HepG2 (cell line): Measurements from ENCODE around the gene HOXD3. TPM values are rescaled to one million over a fixed set of nuclear protein-coding genes. Genes with fewer than 3 reads are reported as not detected.

ENCODE experiments used
- ARNTL ChIP-seq: sonication (generic); formaldehyde crosslinking; IDR thresholded peaks from 2 replicates; pipeline ENCODE4 v1.4.0; 2020; ENCODE audit warnings: mild to moderate bottlenecking, missing genetic modification reagents
- ATF7 ChIP-seq, 2 experiments: fragments of 450-650 bp in 1 of 2; sonication (generic) in 1 of 2; formaldehyde crosslinking in 1 of 2; IDR thresholded peaks; 2 replicates each; pipeline versions ENCODE4 v1.4.0 to v1.6.1; 2016 to 2020; ENCODE audit warnings: antibody characterized with exemption in 1 of 2, mild to moderate bottlenecking in 1 of 2, missing genetic modification reagents in 1 of 2
- FOXJ3 ChIP-seq: sonication (generic); formaldehyde crosslinking; IDR thresholded peaks from 2 replicates; pipeline ENCODE4 v1.4.0; 2020; ENCODE audit warnings: missing genetic modification reagents, mild to moderate bottlenecking, borderline replicate concordance
- KLF9 ChIP-seq: IDR thresholded peaks from 2 replicates; pipeline ENCODE4 v1.6.1; 2016; ENCODE audit warnings: low read depth
- MBD4 ChIP-seq: IDR thresholded peaks from 2 replicates; pipeline ENCODE4 v1.6.1; 2012; ENCODE audit warnings: low read length, inconsistent platforms, borderline replicate concordance
- POLR2G ChIP-seq: fragments of 200-400 bp; formaldehyde crosslinking; IDR thresholded peaks from 2 replicates; pipeline ENCODE4 v1.6.1; 2018; ENCODE audit warnings: mild to moderate bottlenecking, low read depth, low read length, moderate library complexity
- SIN3B ChIP-seq: fragments of 150-350 bp; IDR thresholded peaks from 2 replicates; pipeline ENCODE4 v1.6.1; 2014; ENCODE audit warnings: low read length
- THAP11 ChIP-seq: IDR thresholded peaks from 2 replicates; pipeline ENCODE4 v1.6.1; 2016; ENCODE audit warnings: missing biosample characterization, missing genetic modification reagents
- ZFYVE20 ChIP-seq: sonication (generic); formaldehyde crosslinking; IDR thresholded peaks from 2 replicates; pipeline ENCODE4 v1.8.0; 2023; ENCODE audit warnings: low read depth, mild to moderate bottlenecking, moderate library complexity, missing genetic modification reagents, borderline replicate concordance
- ZNF274 ChIP-seq: sonication (generic); formaldehyde crosslinking; IDR thresholded peaks from 2 replicates; pipeline ENCODE4 v1.5.1; 2020; ENCODE audit warnings: mild to moderate bottlenecking, missing genetic modification reagents
- ZNF510 ChIP-seq: sonication (generic); formaldehyde crosslinking; IDR thresholded peaks from 2 replicates; pipeline ENCODE4 v1.4.0; 2020; ENCODE audit warnings: low read depth, mild to moderate bottlenecking, missing genetic modification reagents
- ZNF724P ChIP-seq: sonication (generic); formaldehyde crosslinking; IDR thresholded peaks from 2 replicates; pipeline ENCODE4 v1.8.0; 2022; ENCODE audit warnings: missing genetic modification reagents, borderline replicate concordance
- ZNF776 ChIP-seq: sonication (generic); formaldehyde crosslinking; IDR thresholded peaks from 2 replicates; pipeline ENCODE4 v1.4.0; 2020; ENCODE audit warnings: mild to moderate bottlenecking, missing genetic modification reagents
- polyA plus RNA-seq, 8 experiments: library from polyadenylated mRNA; depleted of rRNA in 3 of 8; stranded (reverse) in 7 of 8; unstranded in 1 of 8; fragments of >200 nt; fragmentation: Illumina TruSeq in 4 of 8; extraction: Trizol in 4 of 8; gene quantifications; 2 replicates each; pipeline versions ENCODE4 v1.2.1 to v1.2.3, GENCODE V29; 2011 to 2016; ENCODE audit warnings: low read depth in 4 of 8, missing spikeins in 1 of 8, mixed read lengths in 1 of 8; ENCODE audit not compliant: insufficient read depth in 1 of 8
- total RNA-seq, 5 experiments: library from RNA; depleted of rRNA; stranded (reverse); fragments of >200 nt; fragmentation: Illumina TruSeq; extraction: Trizol; gene quantifications; 2 replicates each; pipeline ENCODE4 v1.2.3, GENCODE V29; 2016; ENCODE audit warnings: low read depth in 1 of 5
- TF ChIP-seq, protein P1 (sequence below): sonication (generic); formaldehyde crosslinking; conservative IDR thresholded peaks from 2 replicates; pipeline ENCODE4 v1.8.0; 2022; ENCODE audit warnings: missing genetic modification reagents
- TF ChIP-seq, protein P2 (sequence below): sonication (generic); formaldehyde crosslinking; IDR thresholded peaks from 2 replicates; pipeline ENCODE4 v1.5.0; 2020; ENCODE audit warnings: missing genetic modification reagents
- TF ChIP-seq, protein P3 (sequence below): IDR thresholded peaks from 2 replicates; pipeline ENCODE4 v1.6.1; 2016; ENCODE audit warnings: missing biosample characterization, missing genetic modification reagents, low read depth
- TF ChIP-seq, protein P4 (sequence below): IDR thresholded peaks from 2 replicates; pipeline ENCODE4 v1.6.1; 2012; ENCODE audit warnings: low read length, improper control_type of control experiment
- TF ChIP-seq, protein P5 (sequence below): sonication (generic); formaldehyde crosslinking; IDR thresholded peaks from 2 replicates; pipeline ENCODE4 v1.4.0; 2020; ENCODE audit warnings: low read depth, mild to moderate bottlenecking, missing genetic modification reagents

HOXD3 gene
- total and polyA plus RNA-seq, 2 of the 13 experiments (the other 11 are each of a cell fraction or from before 2014, with no cell fraction given) = 0.05 to 0.09 TPM

DNA sequence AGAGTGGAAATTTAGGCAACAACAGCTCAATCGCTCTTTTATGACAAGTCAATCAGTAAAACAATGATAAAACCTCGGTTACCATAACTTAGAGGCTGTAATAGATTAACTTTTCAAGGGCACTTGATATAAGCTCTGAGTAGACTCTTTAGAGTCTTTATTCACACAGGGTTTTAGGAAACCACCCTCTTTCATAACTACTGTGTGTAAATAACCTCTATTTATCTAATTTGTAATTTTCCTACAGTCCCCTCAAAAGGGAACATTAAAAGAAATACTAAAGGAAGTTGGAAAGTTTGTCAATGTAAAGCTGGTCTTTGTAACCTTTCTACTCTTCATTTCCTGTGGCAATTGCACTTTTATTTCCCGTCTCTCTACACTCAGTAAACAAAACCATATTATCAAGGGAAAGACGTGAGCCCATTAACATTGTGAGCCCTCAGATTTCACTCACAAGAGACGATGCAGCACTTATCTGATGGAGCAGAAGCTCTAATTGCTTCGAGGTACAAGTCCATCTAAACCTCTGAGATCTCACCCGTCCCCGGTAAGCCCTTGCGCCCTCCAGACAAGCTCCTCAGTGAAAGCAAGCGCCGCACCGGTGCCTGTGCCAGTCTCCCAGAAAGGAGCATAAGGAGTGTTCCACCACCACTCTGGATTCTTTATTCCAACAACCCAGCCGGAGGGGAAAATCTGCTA lies 30.2 kb downstream of the HOXD3 start (continued):
- TF ChIP-seq ATF7 (IDR thresholded peaks at IDR 0.05) (no peak), ATF7 (CRISPR knock-in tag; IDR thresholded peaks at IDR 0.05) (no peak), ZNF724P (CRISPR knock-in tag) (no peak), FOXJ3 (CRISPR knock-in tag) (peak; percentile 77; the same call in 1 of the 2 replicates), ZFYVE20 (no peak), MBD4 (peak; percentile 28; the same call in 1 of the 2 replicates), KLF9 (no peak), ZNF274 (CRISPR knock-in tag) (no peak), ARNTL (no peak), ZNF776 (CRISPR knock-in tag) (no peak), THAP11 (CRISPR knock-in tag) (no peak), POLR2G (peak; percentile 50), SIN3B (no peak), ZNF510 (CRISPR knock-in tag) (no peak)
- TF ChIP-seq, protein P1, sequence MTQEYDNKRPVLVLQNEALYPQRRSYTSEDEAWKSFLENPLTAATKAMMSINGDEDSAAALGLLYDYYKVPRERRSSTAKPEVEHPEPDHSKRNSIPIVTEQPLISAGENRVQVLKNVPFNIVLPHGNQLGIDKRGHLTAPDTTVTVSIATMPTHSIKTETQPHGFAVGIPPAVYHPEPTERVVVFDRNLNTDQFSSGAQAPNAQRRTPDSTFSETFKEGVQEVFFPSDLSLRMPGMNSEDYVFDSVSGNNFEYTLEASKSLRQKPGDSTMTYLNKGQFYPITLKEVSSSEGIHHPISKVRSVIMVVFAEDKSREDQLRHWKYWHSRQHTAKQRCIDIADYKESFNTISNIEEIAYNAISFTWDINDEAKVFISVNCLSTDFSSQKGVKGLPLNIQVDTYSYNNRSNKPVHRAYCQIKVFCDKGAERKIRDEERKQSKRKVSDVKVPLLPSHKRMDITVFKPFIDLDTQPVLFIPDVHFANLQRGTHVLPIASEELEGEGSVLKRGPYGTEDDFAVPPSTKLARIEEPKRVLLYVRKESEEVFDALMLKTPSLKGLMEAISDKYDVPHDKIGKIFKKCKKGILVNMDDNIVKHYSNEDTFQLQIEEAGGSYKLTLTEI (CRISPR knock-in tag) = no peak
- TF ChIP-seq, protein P2, sequence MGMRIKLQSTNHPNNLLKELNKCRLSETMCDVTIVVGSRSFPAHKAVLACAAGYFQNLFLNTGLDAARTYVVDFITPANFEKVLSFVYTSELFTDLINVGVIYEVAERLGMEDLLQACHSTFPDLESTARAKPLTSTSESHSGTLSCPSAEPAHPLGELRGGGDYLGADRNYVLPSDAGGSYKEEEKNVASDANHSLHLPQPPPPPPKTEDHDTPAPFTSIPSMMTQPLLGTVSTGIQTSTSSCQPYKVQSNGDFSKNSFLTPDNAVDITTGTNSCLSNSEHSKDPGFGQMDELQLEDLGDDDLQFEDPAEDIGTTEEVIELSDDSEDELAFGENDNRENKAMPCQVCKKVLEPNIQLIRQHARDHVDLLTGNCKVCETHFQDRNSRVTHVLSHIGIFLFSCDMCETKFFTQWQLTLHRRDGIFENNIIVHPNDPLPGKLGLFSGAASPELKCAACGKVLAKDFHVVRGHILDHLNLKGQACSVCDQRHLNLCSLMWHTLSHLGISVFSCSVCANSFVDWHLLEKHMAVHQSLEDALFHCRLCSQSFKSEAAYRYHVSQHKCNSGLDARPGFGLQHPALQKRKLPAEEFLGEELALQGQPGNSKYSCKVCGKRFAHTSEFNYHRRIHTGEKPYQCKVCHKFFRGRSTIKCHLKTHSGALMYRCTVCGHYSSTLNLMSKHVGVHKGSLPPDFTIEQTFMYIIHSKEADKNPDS (CRISPR knock-in tag) = no peak
- TF ChIP-seq, protein P3, sequence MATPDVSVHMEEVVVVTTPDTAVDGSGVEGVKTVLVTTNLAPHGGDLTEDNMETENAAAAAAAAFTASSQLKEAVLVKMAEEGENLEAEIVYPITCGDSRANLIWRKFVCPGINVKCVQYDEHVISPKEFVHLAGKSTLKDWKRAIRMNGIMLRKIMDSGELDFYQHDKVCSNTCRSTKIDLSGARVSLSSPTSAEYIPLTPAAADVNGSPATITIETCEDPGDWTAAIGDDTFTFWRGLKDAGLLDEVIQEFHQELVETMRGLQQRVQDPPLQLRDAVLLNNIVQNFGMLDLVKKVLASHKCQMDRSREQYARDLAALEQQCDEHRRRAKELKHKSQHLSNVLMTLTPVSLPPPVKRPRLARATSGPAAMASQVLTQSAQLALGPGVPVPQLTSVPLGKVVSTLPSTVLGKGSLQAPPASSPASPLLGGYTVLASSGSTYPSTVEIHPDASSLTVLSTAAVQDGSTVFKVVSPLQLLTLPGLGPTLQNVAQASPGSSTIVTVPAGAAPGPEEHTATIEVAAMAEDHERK (CRISPR knock-in tag) = no peak
- TF ChIP-seq, protein P4, sequence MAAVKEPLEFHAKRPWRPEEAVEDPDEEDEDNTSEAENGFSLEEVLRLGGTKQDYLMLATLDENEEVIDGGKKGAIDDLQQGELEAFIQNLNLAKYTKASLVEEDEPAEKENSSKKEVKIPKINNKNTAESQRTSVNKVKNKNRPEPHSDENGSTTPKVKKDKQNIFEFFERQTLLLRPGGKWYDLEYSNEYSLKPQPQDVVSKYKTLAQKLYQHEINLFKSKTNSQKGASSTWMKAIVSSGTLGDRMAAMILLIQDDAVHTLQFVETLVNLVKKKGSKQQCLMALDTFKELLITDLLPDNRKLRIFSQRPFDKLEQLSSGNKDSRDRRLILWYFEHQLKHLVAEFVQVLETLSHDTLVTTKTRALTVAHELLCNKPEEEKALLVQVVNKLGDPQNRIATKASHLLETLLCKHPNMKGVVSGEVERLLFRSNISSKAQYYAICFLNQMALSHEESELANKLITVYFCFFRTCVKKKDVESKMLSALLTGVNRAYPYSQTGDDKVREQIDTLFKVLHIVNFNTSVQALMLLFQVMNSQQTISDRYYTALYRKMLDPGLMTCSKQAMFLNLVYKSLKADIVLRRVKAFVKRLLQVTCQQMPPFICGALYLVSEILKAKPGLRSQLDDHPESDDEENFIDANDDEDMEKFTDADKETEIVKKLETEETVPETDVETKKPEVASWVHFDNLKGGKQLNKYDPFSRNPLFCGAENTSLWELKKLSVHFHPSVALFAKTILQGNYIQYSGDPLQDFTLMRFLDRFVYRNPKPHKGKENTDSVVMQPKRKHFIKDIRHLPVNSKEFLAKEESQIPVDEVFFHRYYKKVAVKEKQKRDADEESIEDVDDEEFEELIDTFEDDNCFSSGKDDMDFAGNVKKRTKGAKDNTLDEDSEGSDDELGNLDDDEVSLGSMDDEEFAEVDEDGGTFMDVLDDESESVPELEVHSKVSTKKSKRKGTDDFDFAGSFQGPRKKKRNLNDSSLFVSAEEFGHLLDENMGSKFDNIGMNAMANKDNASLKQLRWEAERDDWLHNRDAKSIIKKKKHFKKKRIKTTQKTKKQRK = no peak
- TF ChIP-seq, protein P5, sequence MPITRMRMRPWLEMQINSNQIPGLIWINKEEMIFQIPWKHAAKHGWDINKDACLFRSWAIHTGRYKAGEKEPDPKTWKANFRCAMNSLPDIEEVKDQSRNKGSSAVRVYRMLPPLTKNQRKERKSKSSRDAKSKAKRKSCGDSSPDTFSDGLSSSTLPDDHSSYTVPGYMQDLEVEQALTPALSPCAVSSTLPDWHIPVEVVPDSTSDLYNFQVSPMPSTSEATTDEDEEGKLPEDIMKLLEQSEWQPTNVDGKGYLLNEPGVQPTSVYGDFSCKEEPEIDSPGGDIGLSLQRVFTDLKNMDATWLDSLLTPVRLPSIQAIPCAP (CRISPR knock-in tag) = 0 out of 2 replicates have a peak, but pooled peaks have one; percentile 38
